H9 (cell line): ENCODE measurements around the gene CEACAM5. TPM values are rescaled to one million over a fixed set of nuclear protein-coding genes. Genes with fewer than 3 reads are reported as not detected.

ENCODE experiments used
- DNase-seq: peaks from one replicate; pipeline ENCODE4 v3.0.0-alpha.2; 2017
- H2AFZ ChIP-seq: one replicate; pipeline ENCODE4 v1.6.1; 2013; ENCODE audit warnings: mild to moderate bottlenecking, low read length, control low read depth, moderate library complexity
- H2AK5ac ChIP-seq: 2 replicates; pipeline ENCODE4 v1.6.1; 2013; ENCODE audit warnings: low read length, control low read depth, mixed read lengths; ENCODE audit not compliant: insufficient read length
- H2BK120ac ChIP-seq: one replicate; pipeline ENCODE4 v1.6.1; 2013; ENCODE audit warnings: low read depth, mild to moderate bottlenecking, low read length, control low read depth, inconsistent platforms; ENCODE audit not compliant: poor library complexity, severe bottlenecking
- H2BK12ac ChIP-seq: 2 replicates; pipeline ENCODE4 v1.6.1; 2013; ENCODE audit warnings: low read length, control low read depth, mixed read lengths, low read depth; ENCODE audit not compliant: insufficient read length
- H2BK15ac ChIP-seq: 2 replicates; pipeline ENCODE4 v1.6.1; 2013; ENCODE audit warnings: low read depth, low read length, control low read depth
- H2BK20ac ChIP-seq: one replicate; pipeline ENCODE4 v1.6.1; 2013; ENCODE audit warnings: low read depth, mild to moderate bottlenecking, low read length, control low read depth, inconsistent platforms; ENCODE audit not compliant: poor library complexity, severe bottlenecking
- H2BK5ac ChIP-seq: 2 replicates; pipeline ENCODE4 v1.6.1; 2013; ENCODE audit warnings: low read length, control low read depth, mixed read lengths; ENCODE audit not compliant: insufficient read length
- H3K14ac ChIP-seq: 2 replicates; pipeline ENCODE4 v1.6.1; 2013; ENCODE audit warnings: low read length, control low read depth; ENCODE audit not compliant: insufficient read depth
- H3K18ac ChIP-seq: 2 replicates; pipeline ENCODE4 v1.6.1; 2013; ENCODE audit warnings: low read depth, mild to moderate bottlenecking, mixed read lengths, low read length, control low read depth; ENCODE audit not compliant: insufficient read length
- H3K23ac ChIP-seq: 2 replicates; pipeline ENCODE4 v1.6.1; 2013; ENCODE audit warnings: low read length, control low read depth, mixed read lengths, low read depth; ENCODE audit not compliant: insufficient read length
- H3K23me2 ChIP-seq: 2 replicates; pipeline ENCODE4 v1.6.1; 2013; ENCODE audit warnings: low read depth, mild to moderate bottlenecking, mixed read lengths, low read length, control low read depth; ENCODE audit not compliant: insufficient read length, poor library complexity, severe bottlenecking
- H3K27ac ChIP-seq: 2 replicates; pipeline ENCODE4 v1.5.1; 2013; ENCODE audit warnings: low read length, control low read depth, mixed read lengths, low read depth; ENCODE audit not compliant: insufficient read length
- H3K27me3 ChIP-seq: 2 replicates; pipeline ENCODE4 v1.6.1; 2013; ENCODE audit warnings: low read length, control low read depth, inconsistent platforms; ENCODE audit not compliant: insufficient read depth
- H3K4ac ChIP-seq: 2 replicates; pipeline ENCODE4 v1.6.1; 2013; ENCODE audit warnings: low read depth, mild to moderate bottlenecking, control low read depth, inconsistent platforms, low read length, moderate library complexity
- H3K4me1 ChIP-seq: 2 replicates; pipeline ENCODE4 v1.6.1; 2013; ENCODE audit warnings: low read length, control low read depth, inconsistent platforms; ENCODE audit not compliant: insufficient read depth
- H3K4me2 ChIP-seq: 2 replicates; pipeline ENCODE4 v1.6.1; 2013; ENCODE audit warnings: low read length, control low read depth, mixed read lengths; ENCODE audit not compliant: insufficient read length, insufficient read depth
- H3K56ac ChIP-seq: 2 replicates; pipeline ENCODE4 v1.6.1; 2013; ENCODE audit warnings: low read depth, mild to moderate bottlenecking, mixed read lengths, low read length, control low read depth; ENCODE audit not compliant: insufficient read length
- H3K79me1 ChIP-seq: 2 replicates; pipeline ENCODE4 v1.6.1; 2013; ENCODE audit warnings: low read depth, mild to moderate bottlenecking, moderate library complexity, low read length, control low read depth, inconsistent platforms; ENCODE audit not compliant: insufficient read depth, poor library complexity, severe bottlenecking
- H3K79me2 ChIP-seq: 2 replicates; pipeline ENCODE4 v1.6.1; 2013; ENCODE audit warnings: low read length, control low read depth, inconsistent platforms; ENCODE audit not compliant: insufficient read depth
- H3K9ac ChIP-seq: 2 replicates; pipeline ENCODE4 v1.6.1; 2013; ENCODE audit warnings: low read length, control low read depth, mixed read lengths; ENCODE audit not compliant: insufficient read length; ENCODE audit errors: extremely low read depth
- H3K9me3 ChIP-seq: one replicate; pipeline ENCODE4 v1.6.1; 2013; ENCODE audit warnings: low read depth, low read length, inconsistent platforms; ENCODE audit not compliant: control insufficient read depth
- H3T11ph ChIP-seq: one replicate; pipeline ENCODE4 v1.6.1; 2013; ENCODE audit warnings: mild to moderate bottlenecking, low read length, control low read depth, inconsistent platforms
- H4K20me1 ChIP-seq: one replicate; pipeline ENCODE4 v1.6.1; 2013; ENCODE audit not compliant: control insufficient read depth, insufficient read length, insufficient read depth
- H4K5ac ChIP-seq: 2 replicates; pipeline ENCODE4 v1.6.1; 2013; ENCODE audit warnings: low read depth, mild to moderate bottlenecking, mixed read lengths, low read length, control low read depth; ENCODE audit not compliant: insufficient read length
- H4K8ac ChIP-seq: replicated peaks from 2 replicates; pipeline ENCODE4 v1.6.1; 2013; ENCODE audit warnings: low read length, control low read depth, mixed read lengths, low read depth; ENCODE audit not compliant: insufficient read length
- H4K91ac ChIP-seq: 2 replicates; pipeline ENCODE4 v1.6.1; 2013; ENCODE audit warnings: low read depth, mild to moderate bottlenecking, moderate library complexity, mixed read lengths, low read length, control low read depth; ENCODE audit not compliant: insufficient read length
- H3K27ac Mint-ChIP-seq, 3 experiments: 2 replicates in 2 of 3; 3 replicates in 1 of 3; pipeline ENCODE4 v1.8.0; 2020 to 2021; ENCODE audit warnings: mixed read lengths in 3 of 3, mild to moderate bottlenecking in 1 of 3, moderate library complexity in 1 of 3
- H3K27me3 Mint-ChIP-seq: 2 replicates; pipeline ENCODE4 v1.8.0; 2021; ENCODE audit warnings: low read depth, mild to moderate bottlenecking, moderate library complexity, mixed read lengths
- H3K36me3 Mint-ChIP-seq, 3 experiments: 2 replicates in 2 of 3; 3 replicates in 1 of 3; pipeline ENCODE4 v1.8.0; 2020 to 2021; ENCODE audit warnings: low read depth in 3 of 3, mixed read lengths in 3 of 3; ENCODE audit not compliant: insufficient read depth in 1 of 3
- H3K4me1 Mint-ChIP-seq, 2 experiments: 2 replicates each; pipeline ENCODE4 v1.8.0; 2020; ENCODE audit warnings: mixed read lengths in 2 of 2
- H3K4me3 Mint-ChIP-seq, 2 experiments: 2 replicates in 1 of 2; 3 replicates in 1 of 2; pipeline ENCODE4 v1.8.0; 2020 to 2021; ENCODE audit warnings: mild to moderate bottlenecking in 2 of 2, mixed read lengths in 2 of 2, moderate library complexity in 1 of 2
- H3K9me3 Mint-ChIP-seq, 2 experiments: 2 replicates in 1 of 2; 3 replicates in 1 of 2; pipeline ENCODE4 v1.8.0; 2020; ENCODE audit warnings: mild to moderate bottlenecking in 2 of 2, mixed read lengths in 2 of 2, moderate library complexity in 1 of 2
- CTCF ChIP-seq: fragments of 200-600 bp; sonication (generic); conservative IDR thresholded peaks from 3 replicates; pipeline ENCODE4 v1.8.0; 2021; ENCODE audit warnings: antibody characterized with exemption, mild to moderate bottlenecking
- WGBS: extraction: QIAGEN DNeasy Blood & Tissue Kit; methylation state at CpG from one replicate; pipeline ENCODE4 v1.1.7; 2013; ENCODE audit warnings: missing lambda C conversion rate, low lambda C conversion rate, mixed read lengths; ENCODE audit not compliant: insufficient read length; ENCODE audit errors: extremely low coverage; 5-methylcytosine and 5-hydroxymethylcytosine counted together
- total RNA-seq: library from RNA; stranded (reverse); gene quantifications from 2 replicates; pipeline ENCODE4 v1.2.1, GENCODE V29; 2021

Gene CEACAM5
- total RNA-seq, 1 experiment from 2014 or later = not detected

GRCh38 chr19:41687419-41687818 is 21.0 kb upstream of the CEACAM5 start:
- Histone ChIP-seq H2BK12ac (no peak overlapping the region), H2AK5ac (no peak overlapping the region), H4K91ac (no peak overlapping the region), H4K20me1 (no peaks in the 10 kb centered on the region), H4K5ac (no peak overlapping the region), H4K8ac (no peak overlapping the region), H2AFZ (no peak overlapping the region), H3K27ac (no peak overlapping the region), H3K9me3 (peaks cover 57% of the 10 kb centered on the region), H3T11ph (no peak overlapping the region), H2BK5ac (no peak overlapping the region), H3K4ac (no peak overlapping the region), H3K79me2 (no peaks in the 10 kb centered on the region), H3K56ac (no peak overlapping the region), H3K4me2 (no peak overlapping the region), H3K23ac (no peak overlapping the region), H3K4me1 (no peaks in the 10 kb centered on the region), H3K14ac (no peak overlapping the region), H2BK120ac (no peak overlapping the region), H3K9ac (no peak overlapping the region), H2BK15ac (no peak overlapping the region), H2BK20ac (no peak overlapping the region), H3K23me2 (no peaks in the 10 kb centered on the region), H3K27me3 (no peaks in the 10 kb centered on the region), H3K18ac (no peak overlapping the region), H3K79me1 (no peaks in the 10 kb centered on the region)
- no peak overlapping the region for H3K27ac Mint-ChIP-seq
- H3K4me3 Mint-ChIP-seq = no peak overlapping the region
- no CpG with 5 or more reads among the region's 3 CpGs for WGBS
- no peak for TF ChIP-seq CTCF
- DNase-seq = no peak
- no peaks in the 10 kb centered on the region for H3K4me1 Mint-ChIP-seq
- H3K36me3 Mint-ChIP-seq = peaks cover 0 to 35% (median 7%) of the 10 kb centered on the region in 3 experiments; a peak in 5 of 7 replicates
- H3K9me3 Mint-ChIP-seq = peaks cover 82 to 96% of the 10 kb centered on the region in 2 experiments
- H3K27me3 Mint-ChIP-seq = no peaks in the 10 kb centered on the region
